Neural crest cell (in vitro differentiated cells): Measurements from ENCODE around the gene DESI2. TPM values are rescaled to one million over a fixed set of nuclear protein-coding genes. Genes with fewer than 3 reads are reported as not detected.
A peak's percentile ranks its signal among the peaks of the same experiment; 100 is the strongest.

Source experiments
- DNase-seq: peaks from one replicate; pipeline ENCODE4 v3.0.0; 2021; ENCODE audit warnings: low read depth, mixed read lengths, low spot score
- H3K27ac Mint-ChIP-seq: one replicate; pipeline ENCODE4 v1.8.0; 2021; ENCODE audit warnings: mild to moderate bottlenecking, mixed read lengths; ENCODE audit not compliant: unreplicated experiment
- H3K27me3 Mint-ChIP-seq: 2 replicates; pipeline ENCODE4 v1.8.0; 2021; ENCODE audit warnings: low read depth, mild to moderate bottlenecking, mixed read lengths
- H3K36me3 Mint-ChIP-seq: 2 replicates; pipeline ENCODE4 v1.8.0; 2021; ENCODE audit warnings: low read depth, mild to moderate bottlenecking, mixed read lengths
- H3K4me1 Mint-ChIP-seq: 2 replicates; pipeline ENCODE4 v1.8.0; 2021; ENCODE audit warnings: mixed read lengths
- H3K4me3 Mint-ChIP-seq: one replicate; pipeline ENCODE4 v1.8.0; 2021; ENCODE audit warnings: mild to moderate bottlenecking, mixed read lengths
- H3K9me3 Mint-ChIP-seq: 2 replicates; pipeline ENCODE4 v1.8.0; 2021; ENCODE audit warnings: mixed read lengths
- long read RNA-seq: library from polyadenylated mRNA; unstranded; transcript quantifications from one replicate; pipeline ENCODE4 v2.0.0, GENCODE V29; 2020
- total RNA-seq: library from RNA; stranded (reverse); gene quantifications from 2 replicates; pipeline ENCODE4 v1.2.1, GENCODE V29; 2021
- TF ChIP-seq, protein P1 (sequence below): fragments of 200-600 bp; sonication (generic); conservative IDR thresholded peaks from 2 replicates; pipeline ENCODE4 v1.5.0; 2021; ENCODE audit warnings: antibody characterized with exemption, mild to moderate bottlenecking

Gene DESI2
- 46.5 and 49.2 TPM in 2 replicates for total RNA-seq
- long read RNA-seq, partial matches to known transcripts = 17 of 17 reads
- long read RNA-seq, other reads (novel, unspliced or antisense) = 0 of 17 reads

DNA sequence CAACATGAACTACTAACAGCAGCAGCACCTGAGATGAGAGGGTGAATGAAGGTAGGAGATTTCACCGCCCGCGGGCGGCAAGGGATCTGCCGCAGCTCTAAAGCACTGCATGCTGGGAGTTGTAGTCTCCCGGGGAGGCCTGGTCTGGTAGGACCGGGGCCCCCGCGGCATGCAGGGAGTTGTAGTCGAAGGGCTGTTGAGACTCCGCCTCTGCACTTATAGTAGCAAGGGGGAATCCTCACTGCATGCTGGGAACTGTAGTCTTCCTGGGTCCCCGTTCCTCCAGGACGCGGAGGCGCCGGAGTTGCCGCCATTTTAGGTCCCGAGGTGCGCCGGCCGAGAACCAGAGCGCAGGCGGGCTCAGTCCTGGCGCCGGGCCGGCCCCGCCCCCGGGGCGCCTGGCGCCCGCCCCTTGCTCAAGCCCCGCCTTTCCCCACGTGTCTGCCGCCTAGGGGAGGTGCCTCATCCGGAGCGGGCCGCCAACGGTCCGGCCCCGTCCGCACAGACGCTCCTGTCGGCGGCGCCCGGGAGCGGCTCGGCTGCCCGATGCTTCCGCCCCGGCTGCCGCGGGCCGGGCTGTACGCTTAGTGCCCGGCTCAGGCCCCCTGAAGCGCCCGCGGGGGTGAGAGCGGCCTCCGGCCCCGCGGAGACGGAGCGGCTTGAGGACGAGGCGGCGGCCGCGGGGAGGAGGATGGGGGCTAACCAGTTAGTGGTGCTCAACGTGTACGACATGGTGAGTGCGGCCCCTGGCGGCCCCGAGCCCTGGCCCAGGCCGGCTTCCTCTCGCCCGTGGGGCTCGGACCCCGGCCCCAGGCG is at the start of gene DESI2:
DESI2 (plus strand) TSS at position 504 of the 816 bp plus-strand sequence; CDS start at position 692, 188 bp downstream.
- peak within 1 kb of the TSS; percentile 90 for H3K4me3 Mint-ChIP-seq
- peak; percentile 93 for DNase-seq
- peaks cover 7% of the 10 kb centered on the region for H3K36me3 Mint-ChIP-seq
- H3K27ac Mint-ChIP-seq = no peak within 1 kb of the TSS
- TF ChIP-seq, protein P1, sequence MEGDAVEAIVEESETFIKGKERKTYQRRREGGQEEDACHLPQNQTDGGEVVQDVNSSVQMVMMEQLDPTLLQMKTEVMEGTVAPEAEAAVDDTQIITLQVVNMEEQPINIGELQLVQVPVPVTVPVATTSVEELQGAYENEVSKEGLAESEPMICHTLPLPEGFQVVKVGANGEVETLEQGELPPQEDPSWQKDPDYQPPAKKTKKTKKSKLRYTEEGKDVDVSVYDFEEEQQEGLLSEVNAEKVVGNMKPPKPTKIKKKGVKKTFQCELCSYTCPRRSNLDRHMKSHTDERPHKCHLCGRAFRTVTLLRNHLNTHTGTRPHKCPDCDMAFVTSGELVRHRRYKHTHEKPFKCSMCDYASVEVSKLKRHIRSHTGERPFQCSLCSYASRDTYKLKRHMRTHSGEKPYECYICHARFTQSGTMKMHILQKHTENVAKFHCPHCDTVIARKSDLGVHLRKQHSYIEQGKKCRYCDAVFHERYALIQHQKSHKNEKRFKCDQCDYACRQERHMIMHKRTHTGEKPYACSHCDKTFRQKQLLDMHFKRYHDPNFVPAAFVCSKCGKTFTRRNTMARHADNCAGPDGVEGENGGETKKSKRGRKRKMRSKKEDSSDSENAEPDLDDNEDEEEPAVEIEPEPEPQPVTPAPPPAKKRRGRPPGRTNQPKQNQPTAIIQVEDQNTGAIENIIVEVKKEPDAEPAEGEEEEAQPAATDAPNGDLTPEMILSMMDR = peak; percentile 64
- no peaks in the 10 kb centered on the region for H3K27me3 Mint-ChIP-seq
- H3K4me1 Mint-ChIP-seq = peaks cover 12% of the 10 kb centered on the region
- no peaks in the 10 kb centered on the region for H3K9me3 Mint-ChIP-seq

DNA sequence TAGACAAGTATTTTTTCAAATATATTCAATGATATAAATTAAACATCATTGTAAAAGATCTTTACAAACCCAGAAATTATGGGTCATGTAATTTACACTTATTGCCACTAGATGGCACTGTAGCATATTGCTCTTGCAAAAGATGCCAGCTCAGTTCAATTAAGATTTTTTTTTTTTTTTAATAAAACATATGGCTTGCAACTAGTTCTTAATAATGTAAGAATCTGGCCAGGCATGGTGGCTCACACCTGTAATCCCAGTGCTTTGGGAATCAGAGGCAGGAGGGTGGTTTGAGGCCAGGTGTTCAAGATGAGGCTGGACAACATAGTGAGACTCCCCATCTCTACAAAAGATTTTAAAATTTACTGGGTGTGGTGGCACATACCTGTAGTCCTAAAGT is 49.4 kb upstream of the DESI2 start:
- no peak for DNase-seq

DNA sequence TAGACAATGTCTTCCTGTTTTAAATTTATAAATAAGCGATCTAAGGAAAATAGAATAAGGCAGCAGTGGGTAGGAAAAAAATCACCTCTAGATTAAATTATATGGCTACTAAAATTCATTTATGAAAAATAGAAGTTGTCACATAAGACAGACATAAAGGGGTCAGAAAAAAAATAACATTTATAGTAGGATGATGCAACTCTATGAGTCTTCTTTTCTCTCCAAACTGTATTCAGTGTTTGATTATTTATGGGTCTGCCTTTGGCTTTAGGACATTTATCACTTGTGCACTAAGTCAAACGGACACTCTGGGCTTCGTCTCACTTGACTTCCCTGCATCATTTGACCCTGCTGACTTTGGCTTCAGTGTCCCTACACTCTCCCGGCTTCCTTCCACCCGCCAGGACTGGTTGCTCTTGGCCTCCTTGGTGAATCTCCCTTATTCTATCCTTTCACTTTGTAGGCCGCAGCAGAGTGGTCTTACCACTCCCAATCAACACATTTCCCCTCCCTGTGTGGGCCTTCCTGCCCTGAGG is 47.0 kb upstream of the DESI2 start:
- Mint-ChIP-seq H3K4me3 (no peak overlapping the region), H3K27me3 (no peaks in the 10 kb centered on the region), H3K9me3 (no peaks in the 10 kb centered on the region), H3K36me3 (no peaks in the 10 kb centered on the region), H3K27ac (peak overlapping the region; percentile 69), H3K4me1 (peaks cover 5% of the 10 kb centered on the region)
- TF ChIP-seq, protein P1 = no peak
- no peak for DNase-seq

More for the DNA sequence above, 49.4 kb upstream of the DESI2 start:
- H3K27me3 Mint-ChIP-seq = no peaks in the 10 kb centered on the region
- no peaks in the 10 kb centered on the region for H3K36me3 Mint-ChIP-seq
- peaks cover 12% of the 10 kb centered on the region for H3K4me1 Mint-ChIP-seq
- TF ChIP-seq, protein P1 = peak; percentile 93
- H3K9me3 Mint-ChIP-seq = no peaks in the 10 kb centered on the region
- no peak overlapping the region for H3K4me3 Mint-ChIP-seq
- no peak overlapping the region for H3K27ac Mint-ChIP-seq

DNA sequence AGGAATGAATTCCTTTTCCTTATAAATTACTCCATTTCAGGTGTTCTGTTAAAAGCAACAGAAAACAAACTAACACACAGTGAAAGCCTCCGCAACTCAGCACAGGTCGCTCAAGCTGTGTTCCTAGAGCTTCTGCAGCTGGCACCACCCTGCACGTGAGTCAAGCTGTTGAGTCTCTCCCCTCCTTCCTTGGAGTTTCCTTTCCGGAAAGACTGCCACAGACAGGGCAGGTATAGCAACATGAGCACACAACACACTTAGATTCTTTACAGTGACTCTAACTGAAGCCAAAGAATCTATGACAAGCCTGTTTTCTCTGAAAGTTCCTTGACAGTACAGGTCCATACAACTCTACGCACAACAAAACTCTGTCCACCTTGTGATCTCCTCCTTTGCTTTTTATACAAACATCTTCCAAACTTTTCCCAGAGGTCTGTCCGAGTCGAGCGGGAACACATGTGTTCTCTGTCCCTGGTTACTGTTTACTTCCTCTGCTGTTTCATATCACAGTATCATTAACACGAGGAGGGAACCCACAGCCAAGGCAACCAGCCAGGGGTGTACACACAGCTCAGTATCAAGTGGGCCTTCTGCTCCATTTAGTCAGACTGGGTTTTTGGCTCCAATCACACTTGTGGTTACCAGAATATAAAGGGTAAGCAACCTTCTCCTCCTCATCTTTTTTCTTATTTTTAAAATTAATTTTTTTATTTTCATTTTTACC is 38.7 kb upstream of the DESI2 start:
- TF ChIP-seq, protein P1 = no peak
- H3K4me3 Mint-ChIP-seq = no peak overlapping the region
- peaks cover 5% of the 10 kb centered on the region for H3K4me1 Mint-ChIP-seq
- H3K9me3 Mint-ChIP-seq = no peaks in the 10 kb centered on the region
- no peaks in the 10 kb centered on the region for H3K36me3 Mint-ChIP-seq
- no peaks in the 10 kb centered on the region for H3K27me3 Mint-ChIP-seq
- no peak for DNase-seq
- no peak overlapping the region for H3K27ac Mint-ChIP-seq

DNA sequence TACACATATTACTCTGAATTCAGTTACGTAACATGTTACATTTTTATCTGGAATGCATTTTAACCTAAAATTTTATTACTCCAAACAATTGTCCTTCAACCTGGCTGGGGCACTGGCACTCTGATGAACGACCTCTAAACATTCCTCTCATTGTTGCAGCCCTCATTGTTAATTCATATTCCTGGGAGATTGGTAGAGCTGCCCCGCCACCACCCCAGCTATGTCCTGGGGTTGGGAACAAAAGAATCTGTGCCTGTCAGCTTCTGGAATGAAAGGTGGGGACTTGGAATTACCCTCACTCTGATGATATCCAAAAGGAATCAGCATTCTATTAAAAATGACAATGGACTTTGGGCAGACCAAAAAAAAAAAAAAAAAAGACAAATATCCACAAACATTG is 38.0 kb upstream of the DESI2 start:
- TF ChIP-seq, protein P1 = no peak
- H3K4me1 Mint-ChIP-seq = peaks cover 5% of the 10 kb centered on the region
- DNase-seq = no peak
- H3K27ac Mint-ChIP-seq = no peak overlapping the region
- H3K36me3 Mint-ChIP-seq = no peaks in the 10 kb centered on the region
- H3K9me3 Mint-ChIP-seq = no peaks in the 10 kb centered on the region
- no peaks in the 10 kb centered on the region for H3K27me3 Mint-ChIP-seq
- no peak overlapping the region for H3K4me3 Mint-ChIP-seq
